ENCODE measurements around the gene PATE3. TPM values are rescaled to one million over a fixed set of nuclear protein-coding genes. Genes with fewer than 3 reads are reported as not detected.

Gene PATE3
- 0.10 TPM for polyA plus RNA-seq (ENCODE audit: insufficient read length)
- long read RNA-seq, donor 1 = 0 reads
- long read RNA-seq, donor 2 = 0 reads
- long read RNA-seq, donor 3 = 0 reads
- long read RNA-seq, donor 4 = 0 reads
- long read RNA-seq, donor 5 = 0 reads
- long read RNA-seq, donor 6 = 0 reads
- long read RNA-seq, donor 7 = 0 reads
- long read RNA-seq, donor 8 = 0 reads

DNA sequence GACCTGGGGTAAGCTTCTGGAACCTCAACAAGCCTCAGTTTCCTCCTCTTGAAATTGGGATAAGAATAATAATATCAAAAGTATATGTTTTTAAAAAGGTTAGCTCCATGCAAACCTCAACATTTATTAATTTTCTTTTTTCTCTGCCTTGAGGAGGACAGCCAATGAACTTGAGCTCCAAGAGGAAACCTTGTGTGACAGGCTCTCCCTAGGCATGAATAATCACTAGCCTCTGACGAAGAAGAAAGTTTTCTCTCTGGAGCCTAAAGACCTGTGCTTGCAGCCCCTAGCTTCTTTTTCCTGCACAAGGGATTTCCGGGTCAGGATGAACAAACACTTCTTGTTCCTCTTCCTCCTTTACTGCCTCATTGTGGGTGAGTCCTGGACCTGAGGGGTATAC, at the start of gene PATE3:
Gene PATE3 (plus strand): TSS at position 301 of the 400 bp plus-strand sequence. CDS start 25 bp downstream, at position 326.
- DNase-seq = no peak

DNA sequence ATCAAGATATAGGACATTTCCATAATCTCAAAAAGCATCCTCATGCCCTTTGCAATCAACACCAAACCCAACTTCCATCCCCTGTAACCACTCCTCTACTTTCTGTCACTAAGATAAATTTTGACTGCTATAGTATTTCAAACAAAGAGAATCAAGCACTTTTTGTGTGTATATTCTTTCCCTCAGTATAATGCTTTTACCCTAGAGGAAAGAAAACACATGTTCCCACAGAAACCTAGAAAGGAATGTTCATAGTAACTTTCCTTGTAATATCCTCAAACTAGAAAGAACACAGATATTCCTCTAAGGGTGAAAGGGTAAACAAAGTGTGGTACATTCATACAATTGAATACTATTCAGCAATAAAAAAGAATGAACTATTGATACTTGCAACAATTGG, 47.3 kb upstream of the PATE3 start:
- no peak for DNase-seq

DNA sequence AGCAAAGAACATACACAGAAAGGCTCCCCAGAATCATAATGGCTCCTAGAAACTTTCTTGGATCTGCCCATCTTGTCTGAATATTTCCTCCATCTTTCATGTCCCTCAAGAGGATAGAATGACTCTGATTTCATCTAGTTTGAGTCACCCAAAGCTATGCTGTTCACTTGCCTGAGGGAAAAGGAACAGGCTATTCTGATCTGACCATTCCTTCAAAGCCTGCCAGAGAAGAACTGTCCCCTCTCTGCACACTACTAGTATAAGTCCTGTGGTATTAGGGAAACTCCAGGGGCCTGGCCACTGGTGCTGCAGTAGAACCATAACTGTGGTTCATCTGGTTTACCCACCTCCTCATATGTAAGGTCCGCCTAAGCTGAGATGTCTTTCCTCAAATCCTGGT, 44.2 kb upstream of the PATE3 start:
- no peak for DNase-seq

GRCh38 chr11:125745979-125746378, 41.9 kb upstream of the PATE3 start, which contains the start of gene PATE1:
Gene PATE1 (plus strand): TSS chr11:125746279. CDS start chr11:125746305, 26 bp downstream.
- no peak for DNase-seq

- no peak for DNase-seq
These were observed 37.3 kb upstream of the PATE3 start for GRCh38 chr11:125750629-125751028.

- DNase-seq = no peak
These were observed 31.9 kb upstream of the PATE3 start for GRCh38 chr11:125756050-125756449.

DNA sequence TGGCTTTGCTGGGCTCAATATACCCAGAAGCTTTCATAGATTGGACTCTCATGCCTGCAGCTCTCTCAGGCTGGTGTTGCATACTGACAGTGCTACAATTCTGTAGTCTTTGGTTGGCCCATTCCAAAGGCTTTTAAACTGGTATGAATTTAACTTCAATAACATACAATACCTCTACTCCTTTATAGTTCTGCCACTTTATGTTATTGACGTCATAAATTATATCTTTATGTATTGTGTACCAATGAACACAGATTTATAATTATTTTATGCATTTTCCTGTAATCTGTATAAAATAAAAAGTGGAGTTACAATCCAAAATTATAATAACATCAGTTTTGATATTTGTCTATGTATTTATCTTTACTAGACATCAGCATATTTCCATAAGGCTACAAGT, 25.5 kb upstream of the PATE3 start:
- no peak for DNase-seq

GRCh38 chr11:125763483-125763882, 24.4 kb upstream of the PATE3 start:
- DNase-seq = no peak

DNA sequence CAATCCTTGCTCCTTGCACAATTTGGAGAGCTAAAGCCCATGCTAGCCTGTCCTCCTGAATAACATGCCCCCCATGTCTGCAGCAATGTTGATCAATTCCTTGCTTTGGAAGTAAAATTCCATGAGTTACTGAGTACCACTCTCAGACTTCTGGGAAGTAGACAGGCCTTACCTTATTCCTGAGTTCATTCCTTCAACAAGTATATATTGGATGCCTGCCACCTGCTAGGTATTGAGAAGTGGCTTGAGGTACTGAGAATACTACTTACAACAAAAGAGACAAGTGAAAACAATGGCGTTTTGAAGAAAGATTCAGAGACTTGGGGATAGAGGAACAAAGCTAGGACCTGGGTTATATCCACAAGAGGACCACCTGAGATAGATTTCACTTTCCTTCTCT, 21.7 kb upstream of the PATE3 start:
- no peak for DNase-seq

- no peak for DNase-seq
These were observed 19.4 kb upstream of the PATE3 start for GRCh38 chr11:125768336-125769046.

DNA sequence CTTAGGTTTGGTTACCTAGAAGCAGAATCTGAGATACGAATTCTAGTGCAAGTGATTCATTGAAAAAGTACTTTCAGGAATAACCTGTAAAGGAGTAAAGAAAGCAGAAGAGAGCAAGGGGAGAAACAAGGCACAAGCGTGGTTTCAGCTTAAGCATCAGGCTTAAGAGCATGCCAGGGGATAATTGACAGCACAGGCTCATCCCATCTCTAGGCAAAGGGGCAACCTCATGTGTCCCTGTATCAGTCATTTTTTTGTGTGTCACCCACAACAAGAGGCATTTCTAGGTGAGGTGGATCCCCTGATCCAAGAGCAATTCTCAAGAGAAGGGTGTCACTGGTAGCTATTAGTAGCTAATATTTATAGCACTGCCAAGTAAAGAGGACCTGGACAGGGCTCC, 17.3 kb upstream of the PATE3 start:
- no peak for DNase-seq

DNA sequence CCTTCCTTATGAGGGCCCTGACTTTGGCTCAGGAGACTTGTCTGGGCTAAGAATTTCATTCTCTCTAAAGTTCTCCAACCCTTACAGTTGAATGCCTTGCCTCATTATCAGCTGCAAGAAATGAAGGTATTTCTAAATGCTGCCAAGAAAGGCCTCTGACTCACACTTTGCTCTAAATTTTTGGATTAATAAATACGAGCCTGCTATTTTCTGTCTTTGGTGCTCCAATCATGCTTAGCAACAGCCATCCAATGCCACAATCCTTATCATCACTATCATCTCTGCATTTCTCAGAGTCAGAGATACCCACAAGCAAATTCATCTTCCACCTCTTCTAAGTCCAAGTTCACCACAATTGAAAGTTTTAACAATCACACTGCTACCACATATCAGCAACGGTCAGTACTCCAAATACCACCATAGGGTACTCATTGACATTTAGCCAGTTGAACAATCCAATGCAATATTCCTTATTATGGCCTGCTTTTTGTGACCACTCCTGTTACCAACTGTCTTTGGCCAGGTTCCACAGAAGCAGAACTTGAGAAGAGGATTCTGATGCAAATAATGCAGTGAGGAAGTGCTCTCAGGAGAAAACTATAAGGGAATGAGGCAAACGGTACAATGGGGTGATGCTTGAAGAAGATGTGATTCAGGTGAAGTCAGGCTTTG, 15.0 kb upstream of the PATE3 start:
- DNase-seq = no peak

GRCh38 chr11:125773516-125773915, 14.4 kb upstream of the PATE3 start:
- DNase-seq = no peak

DNA sequence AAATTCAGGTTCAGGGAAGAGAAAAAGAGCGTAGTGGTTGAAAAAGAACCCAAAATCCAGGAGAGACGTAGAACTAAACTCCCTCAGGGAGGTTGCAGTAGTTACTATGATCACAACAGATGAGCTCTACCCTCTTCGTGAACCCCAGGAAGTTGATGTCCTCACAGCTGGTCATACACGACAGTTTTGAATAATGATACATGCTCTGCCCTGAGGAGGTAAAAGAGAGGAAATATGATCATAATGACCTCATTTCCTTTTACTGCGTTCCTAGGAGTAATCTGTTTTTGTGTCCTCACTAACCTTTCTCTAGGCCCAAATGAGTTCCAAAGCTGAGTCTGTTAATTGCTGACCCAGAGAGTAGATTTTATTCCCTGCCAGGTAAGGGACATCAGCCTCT, 10.6 kb upstream of the PATE3 start:
- DNase-seq = no peak

DNA sequence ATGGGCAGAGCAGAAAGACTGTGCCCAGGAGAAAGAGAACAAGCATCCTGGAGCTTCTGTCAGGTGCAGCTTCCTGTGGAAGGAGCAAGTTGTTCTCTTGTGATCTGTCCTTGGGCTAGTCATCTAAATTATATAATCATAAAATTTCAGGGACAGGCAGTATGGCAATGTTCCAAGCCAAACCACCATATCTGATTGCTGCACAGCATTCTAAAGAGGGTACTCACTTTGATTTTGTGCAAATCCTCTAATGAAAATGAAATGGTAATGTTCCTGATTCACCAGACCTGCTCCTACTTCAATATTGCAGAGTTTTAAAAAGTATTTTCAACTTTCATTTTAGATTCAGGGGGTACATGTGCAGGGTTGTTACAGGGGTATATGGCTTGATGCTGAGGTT, 9.2 kb upstream of the PATE3 start, which contains the start of gene PATE2:
Gene PATE2 (minus strand): TSS at position 101 of the 400 bp plus-strand sequence. CDS start 55 bp downstream, at position 46.
- DNase-seq = no peak

GRCh38 chr11:125784678-125785077, 3.2 kb upstream of the PATE3 start:
- DNase-seq = no peak

GRCh38 chr11:125790825-125791224, 2.9 kb downstream of the PATE3 start:
- DNase-seq = no peak

DNA sequence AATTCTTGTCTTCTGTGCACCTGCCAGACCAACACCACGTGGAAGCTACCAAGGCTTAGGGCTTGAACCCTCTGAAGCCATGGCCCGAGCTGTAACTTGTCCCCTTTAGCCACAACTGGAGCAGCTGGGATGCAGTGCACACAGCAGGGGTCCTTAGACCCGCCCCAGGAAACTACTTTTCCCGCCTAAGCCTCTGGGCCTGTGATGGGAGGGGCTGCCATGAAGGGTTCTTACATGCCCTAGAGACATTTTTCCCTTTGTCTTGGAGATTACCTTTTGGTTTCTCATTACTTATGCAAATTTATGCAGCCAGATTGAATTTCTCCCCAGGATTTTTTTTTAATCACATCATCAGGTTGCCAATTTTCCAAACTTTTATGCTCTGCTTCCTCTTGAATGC, 9.7 kb downstream of the PATE3 start:
- DNase-seq = no peak

DNA sequence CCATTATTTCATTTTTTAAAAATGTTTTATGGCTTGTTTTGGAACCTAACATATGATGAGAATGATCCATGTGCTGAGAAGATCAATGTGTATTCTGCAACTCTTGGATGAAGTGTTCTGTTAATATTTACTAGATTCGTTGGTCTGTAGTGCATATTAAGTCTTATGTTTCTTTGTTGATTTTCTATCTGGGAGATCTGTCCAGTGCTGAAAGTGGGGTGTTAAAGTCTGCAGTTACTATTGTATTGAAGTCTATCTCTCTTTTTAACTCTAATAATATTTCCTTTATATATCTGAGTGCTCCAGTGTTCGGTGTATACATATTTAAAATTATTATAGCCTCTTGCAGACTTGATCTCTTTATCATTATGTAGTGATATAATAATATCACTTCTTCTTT, 11.9 kb downstream of the PATE3 start:
- DNase-seq = no peak

DNA sequence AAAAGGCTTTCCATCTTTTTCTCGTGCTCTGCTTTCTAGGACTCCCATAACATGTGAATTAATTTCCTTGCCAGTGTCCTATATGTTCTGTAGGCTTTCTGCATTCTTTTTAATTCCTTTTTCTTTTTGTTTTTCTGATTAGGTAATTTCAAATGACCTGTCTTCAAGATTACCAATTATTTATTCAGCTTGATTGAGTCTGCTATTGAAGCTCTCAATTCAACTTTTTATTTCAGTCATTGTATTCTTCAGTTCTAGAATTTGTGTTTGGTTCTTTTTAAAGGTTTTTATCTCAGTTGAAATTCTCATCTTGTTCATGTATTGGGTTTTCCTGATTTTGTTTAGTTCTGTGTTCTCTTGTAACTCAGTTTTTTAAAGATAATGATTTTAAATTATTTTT, 14.5 kb downstream of the PATE3 start:
- DNase-seq = no peak

DNA sequence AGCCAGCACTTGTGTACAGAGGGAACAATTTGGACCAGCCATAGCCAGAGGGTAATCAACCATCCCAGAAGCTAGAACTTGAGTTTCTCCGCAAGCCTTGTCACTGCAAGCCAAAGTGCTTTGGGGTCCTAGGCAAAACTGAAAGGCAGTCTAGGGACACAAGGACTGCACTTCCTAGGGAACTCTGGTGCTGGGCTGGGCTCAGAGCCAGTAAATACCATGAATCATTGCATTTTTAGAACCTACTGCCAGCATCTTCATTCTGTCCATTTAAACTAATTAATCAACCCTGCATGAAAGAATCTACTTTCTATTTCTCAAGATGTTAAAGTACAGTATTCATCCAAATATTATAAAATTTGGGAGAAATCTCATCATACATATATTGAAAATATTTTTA, 20.0 kb downstream of the PATE3 start:
- no peak for DNase-seq

GRCh38 chr11:125833016-125833415, 45.1 kb downstream of the PATE3 start, which contains the start of gene PATE4:
Gene PATE4 (plus strand): TSS chr11:125833316. CDS start chr11:125833360, 44 bp downstream.
- DNase-seq = no peak

DNA sequence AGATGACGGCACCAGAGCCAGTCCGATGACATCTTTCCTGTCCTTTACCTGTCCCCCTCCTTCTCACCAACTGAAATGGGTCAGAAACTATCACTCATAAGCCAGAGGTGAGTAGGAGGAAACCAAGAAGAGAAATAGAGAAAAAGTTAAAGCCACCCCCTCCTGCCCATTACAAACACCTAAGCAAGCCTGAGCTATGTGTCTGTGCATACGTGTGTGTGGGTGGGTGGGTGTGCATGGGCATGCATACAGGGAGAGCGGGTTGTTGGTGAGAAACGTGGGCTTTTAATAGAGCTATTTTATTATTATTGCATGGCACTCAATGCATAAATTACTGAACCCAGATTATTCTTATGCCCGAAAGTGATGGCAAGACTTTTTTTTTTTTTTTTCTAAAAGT, 47.8 kb downstream of the PATE3 start:
- DNase-seq = no peak

Data from left kidney (tissue), 8 donors.